Adipocyte (in vitro differentiated cells): ENCODE results near the gene TRAPPC3L.
A peak's percentile ranks its signal among the peaks of the same experiment; 100 is the strongest.

Experiments
- DNase-seq: peaks from one replicate; pipeline ENCODE4 v3.0.0-alpha.2; 2015; ENCODE audit warnings: low read depth
- H3K27me3 ChIP-seq: replicated peaks from 2 replicates; pipeline ENCODE4 v1.7.0; 2013; ENCODE audit warnings: mild to moderate bottlenecking, low read length, moderate library complexity; ENCODE audit not compliant: control insufficient read depth, insufficient read depth
- H3K36me3 ChIP-seq: 2 replicates; pipeline ENCODE4 v1.7.0; 2013; ENCODE audit warnings: low read length, mild to moderate bottlenecking, moderate library complexity; ENCODE audit not compliant: control insufficient read depth, insufficient read depth, severe bottlenecking
- H3K4me1 ChIP-seq: 2 replicates; pipeline ENCODE4 v1.7.0; 2013; ENCODE audit warnings: mild to moderate bottlenecking, low read length, moderate library complexity; ENCODE audit not compliant: control insufficient read depth, insufficient read depth
- H3K4me3 ChIP-seq: 2 replicates; pipeline ENCODE4 v1.7.0; 2013; ENCODE audit warnings: mild to moderate bottlenecking, low read length, moderate library complexity
- H3K9ac ChIP-seq: 2 replicates; pipeline ENCODE4 v1.7.0; 2013; ENCODE audit warnings: mild to moderate bottlenecking, low read length, moderate library complexity
- H3K9me3 ChIP-seq: 2 replicates; pipeline ENCODE4 v1.7.0; 2013; ENCODE audit warnings: mild to moderate bottlenecking, low read length, moderate library complexity; ENCODE audit not compliant: control insufficient read depth

The TRAPPC3L gene

GRCh38 chr6:116461932-116462885 is 83.3 kb downstream of the TRAPPC3L start:
- H3K27me3 ChIP-seq = no peaks in the 10 kb centered on the region
- DNase-seq = peak; percentile 73
- H3K9me3 ChIP-seq = no peaks in the 10 kb centered on the region
- H3K9ac ChIP-seq = peak overlapping the region; percentile 37
- H3K36me3 ChIP-seq = no peaks in the 10 kb centered on the region
- peaks cover 5% of the 10 kb centered on the region for H3K4me1 ChIP-seq
- H3K4me3 ChIP-seq = peak overlapping the region; percentile 78

- Histone ChIP-seq H3K36me3 (no peaks in the 10 kb centered on the region), H3K9me3 (no peaks in the 10 kb centered on the region), H3K9ac (peak within 1 kb of the TSS; percentile 37), H3K4me1 (peaks cover 5% of the 10 kb centered on the region), H3K27me3 (no peaks in the 10 kb centered on the region), H3K4me3 (peak within 1 kb of the TSS; percentile 78)
- no peak for DNase-seq
Measured at GRCh38 chr6:116461331-116461931, 84.1 kb downstream of the TRAPPC3L start, which contains the start of gene CALHM6. Gene CALHM6, plus strand, starts transcription at chr6:116461375. Its CDS starts 555 bp downstream, at chr6:116461930.

- H3K27me3 ChIP-seq = no peaks in the 10 kb centered on the region
- no peak overlapping the region for H3K4me3 ChIP-seq
- no peaks in the 10 kb centered on the region for H3K9me3 ChIP-seq
Measured at GRCh38 chr6:116459927-116460326, 85.6 kb downstream of the TRAPPC3L start.

GRCh38 chr6:116458264-116458663 is 87.2 kb downstream of the TRAPPC3L start:
- H3K36me3 ChIP-seq = no peaks in the 10 kb centered on the region
- H3K4me1 ChIP-seq = peaks cover 5% of the 10 kb centered on the region
- no peak overlapping the region for H3K4me3 ChIP-seq
- no peaks in the 10 kb centered on the region for H3K9me3 ChIP-seq
- H3K9ac ChIP-seq = no peak overlapping the region
- DNase-seq = no peak
- H3K27me3 ChIP-seq = no peaks in the 10 kb centered on the region

More at GRCh38 chr6:116459927-116460326, 85.6 kb downstream of the TRAPPC3L start:
- peaks cover 5% of the 10 kb centered on the region for H3K4me1 ChIP-seq
- no peak for DNase-seq
- H3K9ac ChIP-seq = no peak overlapping the region
- no peaks in the 10 kb centered on the region for H3K36me3 ChIP-seq

GRCh38 chr6:116456927-116457326 is 88.6 kb downstream of the TRAPPC3L start:
- Histone ChIP-seq H3K9me3 (no peaks in the 10 kb centered on the region), H3K4me3 (no peak overlapping the region), H3K36me3 (no peaks in the 10 kb centered on the region), H3K4me1 (no peaks in the 10 kb centered on the region), H3K27me3 (no peaks in the 10 kb centered on the region), H3K9ac (no peak overlapping the region)
- DNase-seq = no peak

GRCh38 chr6:116456106-116456505 is 89.4 kb downstream of the TRAPPC3L start:
- H3K9me3 ChIP-seq = no peaks in the 10 kb centered on the region
- H3K4me3 ChIP-seq = no peak overlapping the region
- H3K4me1 ChIP-seq = no peaks in the 10 kb centered on the region
- H3K9ac ChIP-seq = no peak overlapping the region
- DNase-seq = no peak
- H3K27me3 ChIP-seq = no peaks in the 10 kb centered on the region
- no peaks in the 10 kb centered on the region for H3K36me3 ChIP-seq

- H3K4me1 ChIP-seq = peaks cover 9% of the 10 kb centered on the region
- DNase-seq = no peak
- H3K9ac ChIP-seq = no peak overlapping the region
- no peak overlapping the region for H3K4me3 ChIP-seq
- H3K27me3 ChIP-seq = no peaks in the 10 kb centered on the region
- no peaks in the 10 kb centered on the region for H3K9me3 ChIP-seq
- H3K36me3 ChIP-seq = no peaks in the 10 kb centered on the region
Measured at GRCh38 chr6:116452531-116452930, 93.0 kb downstream of the TRAPPC3L start.

- H3K9me3 ChIP-seq = no peaks in the 10 kb centered on the region
- peaks cover 14% of the 10 kb centered on the region for H3K4me1 ChIP-seq
- H3K9ac ChIP-seq = no peak overlapping the region
- no peak overlapping the region for H3K4me3 ChIP-seq
- H3K27me3 ChIP-seq = no peaks in the 10 kb centered on the region
- no peak for DNase-seq
- H3K36me3 ChIP-seq = no peaks in the 10 kb centered on the region
Measured at GRCh38 chr6:116451916-116452315, 93.6 kb downstream of the TRAPPC3L start.

- Histone ChIP-seq H3K4me1 (peaks cover 21% of the 10 kb centered on the region), H3K4me3 (no peak overlapping the region), H3K27me3 (no peaks in the 10 kb centered on the region), H3K36me3 (no peaks in the 10 kb centered on the region), H3K9ac (no peak overlapping the region), H3K9me3 (no peaks in the 10 kb centered on the region)
- DNase-seq = no peak
Measured at GRCh38 chr6:116450769-116451740, 94.4 kb downstream of the TRAPPC3L start.

- Histone ChIP-seq H3K36me3 (no peaks in the 10 kb centered on the region), H3K9me3 (no peaks in the 10 kb centered on the region), H3K27me3 (no peaks in the 10 kb centered on the region), H3K9ac (no peak overlapping the region), H3K4me1 (peaks cover 22% of the 10 kb centered on the region), H3K4me3 (no peak overlapping the region)
- no peak for DNase-seq
Measured at GRCh38 chr6:116450185-116450710, 95.2 kb downstream of the TRAPPC3L start.
